H9 (cell line): ENCODE results near the gene KIAA1671. TPM values are rescaled to one million over a fixed set of nuclear protein-coding genes. Genes with fewer than 3 reads are reported as not detected.

Experiments used
- DNase-seq: peaks from one replicate; pipeline ENCODE4 v3.0.0-alpha.2; 2017
- H2AFZ ChIP-seq: one replicate; pipeline ENCODE4 v1.6.1; 2013; ENCODE audit warnings: mild to moderate bottlenecking, low read length, control low read depth, moderate library complexity
- H2AK5ac ChIP-seq: 2 replicates; pipeline ENCODE4 v1.6.1; 2013; ENCODE audit warnings: low read length, control low read depth, mixed read lengths; ENCODE audit not compliant: insufficient read length
- H2BK120ac ChIP-seq: one replicate; pipeline ENCODE4 v1.6.1; 2013; ENCODE audit warnings: low read depth, mild to moderate bottlenecking, low read length, control low read depth, inconsistent platforms; ENCODE audit not compliant: poor library complexity, severe bottlenecking
- H2BK12ac ChIP-seq: 2 replicates; pipeline ENCODE4 v1.6.1; 2013; ENCODE audit warnings: low read length, control low read depth, mixed read lengths, low read depth; ENCODE audit not compliant: insufficient read length
- H2BK15ac ChIP-seq: 2 replicates; pipeline ENCODE4 v1.6.1; 2013; ENCODE audit warnings: low read depth, low read length, control low read depth
- H2BK20ac ChIP-seq: one replicate; pipeline ENCODE4 v1.6.1; 2013; ENCODE audit warnings: low read depth, mild to moderate bottlenecking, low read length, control low read depth, inconsistent platforms; ENCODE audit not compliant: poor library complexity, severe bottlenecking
- H2BK5ac ChIP-seq: 2 replicates; pipeline ENCODE4 v1.6.1; 2013; ENCODE audit warnings: low read length, control low read depth, mixed read lengths; ENCODE audit not compliant: insufficient read length
- H3K14ac ChIP-seq: 2 replicates; pipeline ENCODE4 v1.6.1; 2013; ENCODE audit warnings: low read length, control low read depth; ENCODE audit not compliant: insufficient read depth
- H3K18ac ChIP-seq: 2 replicates; pipeline ENCODE4 v1.6.1; 2013; ENCODE audit warnings: low read depth, mild to moderate bottlenecking, mixed read lengths, low read length, control low read depth; ENCODE audit not compliant: insufficient read length
- H3K23ac ChIP-seq: 2 replicates; pipeline ENCODE4 v1.6.1; 2013; ENCODE audit warnings: low read length, control low read depth, mixed read lengths, low read depth; ENCODE audit not compliant: insufficient read length
- H3K23me2 ChIP-seq: 2 replicates; pipeline ENCODE4 v1.6.1; 2013; ENCODE audit warnings: low read depth, mild to moderate bottlenecking, mixed read lengths, low read length, control low read depth; ENCODE audit not compliant: insufficient read length, poor library complexity, severe bottlenecking
- H3K27ac ChIP-seq: 2 replicates; pipeline ENCODE4 v1.5.1; 2013; ENCODE audit warnings: low read length, control low read depth, mixed read lengths, low read depth; ENCODE audit not compliant: insufficient read length
- H3K27me3 ChIP-seq: 2 replicates; pipeline ENCODE4 v1.6.1; 2013; ENCODE audit warnings: low read length, control low read depth, inconsistent platforms; ENCODE audit not compliant: insufficient read depth
- H3K4ac ChIP-seq: 2 replicates; pipeline ENCODE4 v1.6.1; 2013; ENCODE audit warnings: low read depth, mild to moderate bottlenecking, control low read depth, inconsistent platforms, low read length, moderate library complexity
- H3K4me1 ChIP-seq: 2 replicates; pipeline ENCODE4 v1.6.1; 2013; ENCODE audit warnings: low read length, control low read depth, inconsistent platforms; ENCODE audit not compliant: insufficient read depth
- H3K4me2 ChIP-seq: 2 replicates; pipeline ENCODE4 v1.6.1; 2013; ENCODE audit warnings: low read length, control low read depth, mixed read lengths; ENCODE audit not compliant: insufficient read length, insufficient read depth
- H3K56ac ChIP-seq: 2 replicates; pipeline ENCODE4 v1.6.1; 2013; ENCODE audit warnings: low read depth, mild to moderate bottlenecking, mixed read lengths, low read length, control low read depth; ENCODE audit not compliant: insufficient read length
- H3K79me1 ChIP-seq: 2 replicates; pipeline ENCODE4 v1.6.1; 2013; ENCODE audit warnings: low read depth, mild to moderate bottlenecking, moderate library complexity, low read length, control low read depth, inconsistent platforms; ENCODE audit not compliant: insufficient read depth, poor library complexity, severe bottlenecking
- H3K79me2 ChIP-seq: 2 replicates; pipeline ENCODE4 v1.6.1; 2013; ENCODE audit warnings: low read length, control low read depth, inconsistent platforms; ENCODE audit not compliant: insufficient read depth
- H3K9ac ChIP-seq: 2 replicates; pipeline ENCODE4 v1.6.1; 2013; ENCODE audit warnings: low read length, control low read depth, mixed read lengths; ENCODE audit not compliant: insufficient read length; ENCODE audit errors: extremely low read depth
- H3K9me3 ChIP-seq: one replicate; pipeline ENCODE4 v1.6.1; 2013; ENCODE audit warnings: low read depth, low read length, inconsistent platforms; ENCODE audit not compliant: control insufficient read depth
- H3T11ph ChIP-seq: one replicate; pipeline ENCODE4 v1.6.1; 2013; ENCODE audit warnings: mild to moderate bottlenecking, low read length, control low read depth, inconsistent platforms
- H4K20me1 ChIP-seq: one replicate; pipeline ENCODE4 v1.6.1; 2013; ENCODE audit not compliant: control insufficient read depth, insufficient read length, insufficient read depth
- H4K5ac ChIP-seq: 2 replicates; pipeline ENCODE4 v1.6.1; 2013; ENCODE audit warnings: low read depth, mild to moderate bottlenecking, mixed read lengths, low read length, control low read depth; ENCODE audit not compliant: insufficient read length
- H4K8ac ChIP-seq: replicated peaks from 2 replicates; pipeline ENCODE4 v1.6.1; 2013; ENCODE audit warnings: low read length, control low read depth, mixed read lengths, low read depth; ENCODE audit not compliant: insufficient read length
- H4K91ac ChIP-seq: 2 replicates; pipeline ENCODE4 v1.6.1; 2013; ENCODE audit warnings: low read depth, mild to moderate bottlenecking, moderate library complexity, mixed read lengths, low read length, control low read depth; ENCODE audit not compliant: insufficient read length
- H3K27ac Mint-ChIP-seq, 3 experiments: 2 replicates in 2 of 3; 3 replicates in 1 of 3; pipeline ENCODE4 v1.8.0; 2020 to 2021; ENCODE audit warnings: mixed read lengths in 3 of 3, mild to moderate bottlenecking in 1 of 3, moderate library complexity in 1 of 3
- H3K27me3 Mint-ChIP-seq: 2 replicates; pipeline ENCODE4 v1.8.0; 2021; ENCODE audit warnings: low read depth, mild to moderate bottlenecking, moderate library complexity, mixed read lengths
- H3K36me3 Mint-ChIP-seq, 3 experiments: 2 replicates in 2 of 3; 3 replicates in 1 of 3; pipeline ENCODE4 v1.8.0; 2020 to 2021; ENCODE audit warnings: low read depth in 3 of 3, mixed read lengths in 3 of 3; ENCODE audit not compliant: insufficient read depth in 1 of 3
- H3K4me1 Mint-ChIP-seq, 2 experiments: 2 replicates each; pipeline ENCODE4 v1.8.0; 2020; ENCODE audit warnings: mixed read lengths in 2 of 2
- H3K4me3 Mint-ChIP-seq, 2 experiments: 2 replicates in 1 of 2; 3 replicates in 1 of 2; pipeline ENCODE4 v1.8.0; 2020 to 2021; ENCODE audit warnings: mild to moderate bottlenecking in 2 of 2, mixed read lengths in 2 of 2, moderate library complexity in 1 of 2
- H3K9me3 Mint-ChIP-seq, 2 experiments: 2 replicates in 1 of 2; 3 replicates in 1 of 2; pipeline ENCODE4 v1.8.0; 2020; ENCODE audit warnings: mild to moderate bottlenecking in 2 of 2, mixed read lengths in 2 of 2, moderate library complexity in 1 of 2
- WGBS: extraction: QIAGEN DNeasy Blood & Tissue Kit; methylation state at CpG from one replicate; pipeline ENCODE4 v1.1.7; 2013; ENCODE audit warnings: missing lambda C conversion rate, low lambda C conversion rate, mixed read lengths; ENCODE audit not compliant: insufficient read length; ENCODE audit errors: extremely low coverage; 5-methylcytosine and 5-hydroxymethylcytosine counted together
- total RNA-seq: library from RNA; stranded (reverse); gene quantifications from 2 replicates; pipeline ENCODE4 v1.2.1, GENCODE V29; 2021
- TF ChIP-seq, protein P1 (sequence below): fragments of 200-600 bp; sonication (generic); conservative IDR thresholded peaks from 3 replicates; pipeline ENCODE4 v1.8.0; 2021; ENCODE audit warnings: antibody characterized with exemption, mild to moderate bottlenecking

Gene KIAA1671
- total RNA-seq, 1 experiment from 2014 or later = 22.6 TPM

DNA sequence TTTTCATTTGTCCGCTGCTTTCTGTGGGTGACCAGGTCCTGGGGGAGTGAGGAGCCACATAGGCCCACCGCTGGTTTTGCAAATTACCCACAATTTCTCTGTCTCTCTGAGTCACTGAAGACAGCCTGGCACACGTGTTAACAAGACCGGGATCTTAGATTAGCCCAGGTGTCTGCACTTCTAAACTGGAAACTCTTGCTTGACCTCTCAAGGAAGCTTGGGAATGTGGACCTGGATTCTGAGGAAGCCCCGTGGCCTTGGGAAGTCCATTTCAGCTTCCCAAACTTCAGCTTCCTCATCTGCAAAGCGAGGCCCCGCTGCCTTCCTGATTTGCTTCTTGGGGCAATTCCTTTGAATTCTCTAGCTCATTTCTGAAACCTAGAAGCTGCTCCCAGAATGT lies 119.9 kb downstream of the KIAA1671 start:
- Histone ChIP-seq H3K79me2 (no peaks in the 10 kb centered on the region), H3K23ac (no peak overlapping the region), H3K14ac (no peak overlapping the region), H2BK120ac (no peak overlapping the region), H3K27me3 (no peaks in the 10 kb centered on the region), H3T11ph (no peak overlapping the region), H3K4me2 (no peak overlapping the region), H4K91ac (no peak overlapping the region), H3K4ac (no peak overlapping the region), H4K20me1 (no peaks in the 10 kb centered on the region), H3K23me2 (no peaks in the 10 kb centered on the region), H3K18ac (no peak overlapping the region), H3K9ac (no peak overlapping the region), H3K27ac (no peak overlapping the region), H4K8ac (no peak overlapping the region), H2BK20ac (no peak overlapping the region), H4K5ac (no peak overlapping the region), H3K56ac (no peak overlapping the region), H3K4me1 (no peaks in the 10 kb centered on the region), H2BK5ac (no peak overlapping the region), H2AFZ (no peak overlapping the region), H2BK15ac (no peak overlapping the region), H2BK12ac (no peak overlapping the region), H3K9me3 (no peaks in the 10 kb centered on the region), H3K79me1 (no peaks in the 10 kb centered on the region), H2AK5ac (no peak overlapping the region)
- TF ChIP-seq, protein P1, sequence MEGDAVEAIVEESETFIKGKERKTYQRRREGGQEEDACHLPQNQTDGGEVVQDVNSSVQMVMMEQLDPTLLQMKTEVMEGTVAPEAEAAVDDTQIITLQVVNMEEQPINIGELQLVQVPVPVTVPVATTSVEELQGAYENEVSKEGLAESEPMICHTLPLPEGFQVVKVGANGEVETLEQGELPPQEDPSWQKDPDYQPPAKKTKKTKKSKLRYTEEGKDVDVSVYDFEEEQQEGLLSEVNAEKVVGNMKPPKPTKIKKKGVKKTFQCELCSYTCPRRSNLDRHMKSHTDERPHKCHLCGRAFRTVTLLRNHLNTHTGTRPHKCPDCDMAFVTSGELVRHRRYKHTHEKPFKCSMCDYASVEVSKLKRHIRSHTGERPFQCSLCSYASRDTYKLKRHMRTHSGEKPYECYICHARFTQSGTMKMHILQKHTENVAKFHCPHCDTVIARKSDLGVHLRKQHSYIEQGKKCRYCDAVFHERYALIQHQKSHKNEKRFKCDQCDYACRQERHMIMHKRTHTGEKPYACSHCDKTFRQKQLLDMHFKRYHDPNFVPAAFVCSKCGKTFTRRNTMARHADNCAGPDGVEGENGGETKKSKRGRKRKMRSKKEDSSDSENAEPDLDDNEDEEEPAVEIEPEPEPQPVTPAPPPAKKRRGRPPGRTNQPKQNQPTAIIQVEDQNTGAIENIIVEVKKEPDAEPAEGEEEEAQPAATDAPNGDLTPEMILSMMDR = no peak
- Mint-ChIP-seq H3K27ac (peak overlapping the region in 1 of 3 experiments; percentile 57; a peak in 1 of 7 replicates), H3K27me3 (no peaks in the 10 kb centered on the region), H3K9me3 (no peaks in the 10 kb centered on the region), H3K4me3 (no peak overlapping the region), H3K4me1 (peaks cover 0 to 9% of the 10 kb centered on the region in 2 experiments; a peak in 3 of 4 replicates), H3K36me3 (no peaks in the 10 kb centered on the region)
- DNase-seq = no peak
- WGBS = no CpG with 5 or more reads among the region's 7 CpGs
